ENCODE results near the gene IL6R. TPM values are rescaled to one million over a fixed set of nuclear protein-coding genes. Genes with fewer than 3 reads are reported as not detected.
"Not testable (repeated sequence)": the region's sequence is repeated elsewhere in the genome, so short reads cannot be mapped to it uniquely, and the experiment has no call there.

Gene IL6R
- polyA plus RNA-seq, 10 donors, result 3.1 to 7.6 (median 4.2) TPM

GRCh38 chr1:154481053-154481452 lies 75.9 kb downstream of the IL6R start:
- no peak for DNase-seq

- no peak for DNase-seq
Measured at GRCh38 chr1:154483941-154484803, 79.0 kb downstream of the IL6R start.

- peak in 1 of 3 donors; percentile 63 for DNase-seq
Measured at GRCh38 chr1:154485106-154485505, 80.0 kb downstream of the IL6R start.

GRCh38 chr1:154485910-154486496 lies 80.9 kb downstream of the IL6R start:
- no peak for DNase-seq

GRCh38 chr1:154486756-154487155 lies 81.6 kb downstream of the IL6R start:
- not testable (repeated sequence) for DNase-seq

GRCh38 chr1:154488922-154489321 lies 83.8 kb downstream of the IL6R start:
- no peak for DNase-seq

GRCh38 chr1:154489695-154490274 lies 84.6 kb downstream of the IL6R start:
- no peak for DNase-seq

- no peak for DNase-seq
Measured at GRCh38 chr1:154490317-154490716, 85.2 kb downstream of the IL6R start.

GRCh38 chr1:154492115-154492514 lies 87.0 kb downstream of the IL6R start:
- DNase-seq, result no peak

- DNase-seq, result peak in 1 of 3 donors; percentile 52
Measured at GRCh38 chr1:154493276-154493675, 88.1 kb downstream of the IL6R start.

- no peak for DNase-seq
Measured at GRCh38 chr1:154495496-154496273, 90.5 kb downstream of the IL6R start.

GRCh38 chr1:154496383-154496782 lies 91.2 kb downstream of the IL6R start:
- DNase-seq, result no peak

- no peak for DNase-seq
Measured at GRCh38 chr1:154497026-154497806, 92.1 kb downstream of the IL6R start.

- DNase-seq, result no peak
Measured at GRCh38 chr1:154499446-154499845, 94.3 kb downstream of the IL6R start.

GRCh38 chr1:154500533-154500932 lies 95.4 kb downstream of the IL6R start:
- DNase-seq, result no peak

- peak in 1 of 3 donors; percentile 49 for DNase-seq
Measured at GRCh38 chr1:154501423-154502065, 96.4 kb downstream of the IL6R start.

GRCh38 chr1:154502066-154502743 lies 97.1 kb downstream of the IL6R start, which contains the start of the genes SHE and TDRD10:
Gene SHE (minus strand): TSS chr1:154502412. CDS start chr1:154502026, 386 bp downstream.
Gene TDRD10 (plus strand): TSS chr1:154502219. CDS start chr1:154506904, 4,685 bp downstream.
- peak in 1 of 3 donors; percentile 66 for DNase-seq

- no peak for DNase-seq
Measured at GRCh38 chr1:154502744-154503115, 97.6 kb downstream of the IL6R start.

- no peak for DNase-seq
Measured at GRCh38 chr1:154503898-154504297, 98.8 kb downstream of the IL6R start.

GRCh38 chr1:154512760-154513159 lies 107.6 kb downstream of the IL6R start:
- no peak for DNase-seq

All from muscle of back (tissue), 11 donors.